Natural killer cell treated with Interleukin-12 subunit alpha and Interleukin-12 subunit beta and Interleukin-15 and Interleukin-18, amount 100 ng/mL, for 72 hours (primary cell): ENCODE results near the gene SPAG6. TPM values are rescaled to one million over a fixed set of nuclear protein-coding genes. Genes with fewer than 3 reads are reported as not detected.
"Not testable (repeated sequence)": the region's sequence is repeated elsewhere in the genome, so short reads cannot be mapped to it uniquely, and the experiment has no call there.

ENCODE experiments used
- ATAC-seq, 2 donors: fragments of 150-1000 bp; cut with Tn5 transposase in 1 of 2; sonication (Bioruptor Pico), chemical (Tn5 transposase) in 1 of 2; 2 replicates each; pipeline ENCODE4 v1.10.0; 2021
- DNase-seq: peaks from one replicate; pipeline ENCODE4 v3.0.0; 2022; ENCODE audit warnings: low spot score
- H3K27ac Mint-ChIP-seq, 2 donors: 1 replicate in 1 of 2; 2 replicates in 1 of 2; pipeline ENCODE4 v1.8.0; 2022; ENCODE audit warnings: mixed read lengths in 2 of 2, mild to moderate bottlenecking in 1 of 2, moderate library complexity in 1 of 2
- H3K27me3 Mint-ChIP-seq, 2 donors: 1 replicate in 1 of 2; 2 replicates in 1 of 2; pipeline ENCODE4 v1.8.0; 2022; ENCODE audit warnings: mixed read lengths in 2 of 2
- H3K36me3 Mint-ChIP-seq: one replicate; pipeline ENCODE4 v1.8.0; 2022; ENCODE audit warnings: mixed read lengths
- H3K4me1 Mint-ChIP-seq, 2 donors: 1 replicate in 1 of 2; 2 replicates in 1 of 2; pipeline ENCODE4 v1.8.0; 2022; ENCODE audit warnings: low read depth in 2 of 2, mixed read lengths in 2 of 2, mild to moderate bottlenecking in 1 of 2
- H3K4me3 Mint-ChIP-seq: one replicate; pipeline ENCODE4 v1.8.0; 2022; ENCODE audit warnings: mixed read lengths
- H3K9me3 Mint-ChIP-seq: 2 replicates; pipeline ENCODE4 v1.8.0; 2022; ENCODE audit warnings: mixed read lengths
- total RNA-seq, 2 donors: library from RNA; stranded (reverse); gene quantifications; one replicate each; pipeline ENCODE4 v1.2.3, GENCODE V29; 2022

Gene SPAG6
- total RNA-seq, 2 donors from 2014 or later: 0.28 to 0.29 TPM

DNA sequence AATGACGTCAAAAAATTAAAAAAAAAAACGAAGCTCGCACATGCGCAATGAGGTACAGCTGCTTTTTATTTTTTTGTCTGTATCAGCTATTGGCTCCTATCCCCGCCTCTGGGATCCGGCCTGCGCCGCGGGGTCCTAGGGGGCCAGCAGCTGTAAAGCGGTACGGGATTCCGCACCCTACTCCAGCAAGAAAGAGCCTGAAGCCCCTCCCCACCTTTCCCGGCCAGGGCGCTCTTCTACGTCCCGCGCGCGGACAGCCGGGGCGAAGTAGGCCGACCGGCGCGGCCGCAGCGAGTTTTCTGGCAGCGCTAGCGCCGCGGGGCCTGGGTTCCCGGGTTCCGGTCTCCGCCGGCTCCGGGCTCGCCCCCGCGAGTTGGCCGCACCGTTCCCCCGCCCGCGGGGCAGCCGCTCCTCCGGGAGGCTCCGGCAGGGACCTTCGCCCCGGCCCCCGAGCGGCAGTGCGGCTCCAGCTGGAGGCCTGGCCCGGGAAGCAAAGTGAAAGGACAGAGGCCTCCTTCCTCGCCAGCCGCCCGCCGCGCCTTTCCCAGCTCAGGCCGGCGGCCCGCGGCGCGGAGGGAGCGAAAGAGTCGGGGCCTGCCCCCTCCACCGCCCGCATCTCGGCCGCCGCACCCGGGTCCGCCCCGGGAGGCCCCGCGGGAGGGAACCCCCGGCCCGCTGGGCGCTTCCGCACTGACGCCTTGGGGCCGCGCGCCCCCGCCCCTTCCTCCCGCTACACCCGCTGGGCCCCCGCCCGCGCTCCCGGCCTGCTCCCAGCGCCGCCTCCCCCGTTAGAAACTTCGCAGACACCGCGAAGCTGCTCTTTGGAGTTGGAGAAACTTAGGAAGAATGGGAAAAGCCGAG lies 4.7 kb upstream of the SPAG6 start:
- Mint-ChIP-seq H3K4me3 (peak overlapping the region; percentile 90), H3K9me3 (no peaks in the 10 kb centered on the region), H3K27ac (peak overlapping the region; percentile 86 to 95), H3K36me3 (peaks cover 6% of the 10 kb centered on the region), H3K4me1 (peaks cover 28 to 35% of the 10 kb centered on the region in 2 donors), H3K27me3 (peaks cover 23 to 61% of the 10 kb centered on the region in 2 donors)
- DNase-seq (peak; percentile 88), ATAC-seq (peak; percentile 81 to 87)

DNA sequence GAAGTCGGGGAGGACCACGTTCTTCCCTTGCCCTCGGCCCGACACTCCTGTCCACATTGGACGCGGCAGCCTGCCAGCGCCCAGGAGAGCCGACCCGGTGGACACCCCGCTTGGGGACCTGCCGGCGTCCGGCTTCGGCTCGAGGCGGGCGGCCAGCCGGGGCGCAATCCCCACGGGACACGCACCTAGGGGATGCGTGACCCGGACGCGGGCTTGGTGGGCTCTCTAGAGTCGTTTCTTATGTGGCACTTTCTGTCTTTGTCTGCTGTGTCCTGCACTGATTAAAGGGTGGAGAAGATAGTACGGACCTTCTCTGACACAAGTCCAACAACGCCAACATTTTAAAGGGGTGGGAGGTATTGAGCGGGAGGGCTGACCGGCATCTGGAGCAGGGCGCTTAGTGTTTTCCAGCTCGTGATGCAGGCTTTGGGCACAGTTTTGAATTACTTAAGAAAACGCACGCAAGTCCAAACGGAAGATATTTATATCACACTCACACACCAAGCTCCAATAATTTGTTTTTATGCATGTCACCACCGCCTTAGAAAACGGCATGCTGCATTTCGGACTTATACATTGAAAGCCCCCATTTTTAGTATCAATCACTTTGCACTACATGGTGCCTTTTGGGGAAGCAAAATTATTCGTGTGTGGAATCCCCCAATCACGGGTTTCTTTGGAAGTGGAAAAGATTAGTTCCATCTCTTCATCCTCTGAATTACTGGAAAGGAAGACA lies 3.9 kb upstream of the SPAG6 start:
- peaks cover 32 to 41% of the 10 kb centered on the region in 2 donors for H3K4me1 Mint-ChIP-seq
- DNase-seq: no peak

DNA sequence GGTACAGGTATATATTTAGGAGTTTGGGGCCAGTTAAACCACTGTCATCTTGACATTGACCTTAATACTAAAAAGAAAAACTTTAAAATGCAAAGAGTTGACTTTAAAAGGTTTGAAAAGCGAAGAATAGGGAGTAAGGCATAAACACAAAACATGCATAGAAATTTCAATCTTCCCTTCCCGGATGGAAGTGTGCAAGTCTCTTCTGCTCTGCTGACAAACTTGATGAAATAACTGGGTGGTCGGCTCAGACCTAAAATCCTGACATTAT lies 3.4 kb upstream of the SPAG6 start:
- Mint-ChIP-seq H3K9me3 (no peaks in the 10 kb centered on the region), H3K27ac (peak overlapping the region; percentile 21 to 50), H3K36me3 (peaks cover 12% of the 10 kb centered on the region), H3K27me3 (peaks cover 31 to 72% of the 10 kb centered on the region in 2 donors), H3K4me3 (peak overlapping the region; percentile 71), H3K4me1 (peaks cover 34 to 40% of the 10 kb centered on the region in 2 donors)
- ATAC-seq (no peak), DNase-seq (no peak)

More for the DNA sequence above, 3.9 kb upstream of the SPAG6 start:
- peaks cover 29 to 67% of the 10 kb centered on the region in 2 donors for H3K27me3 Mint-ChIP-seq
- H3K36me3 Mint-ChIP-seq: peaks cover 9% of the 10 kb centered on the region
- H3K4me3 Mint-ChIP-seq: peak overlapping the region; percentile 71
- peak; percentile 20 to 34 for ATAC-seq
- no peaks in the 10 kb centered on the region for H3K9me3 Mint-ChIP-seq
- H3K27ac Mint-ChIP-seq: peak overlapping the region; percentile 21 to 50

DNA sequence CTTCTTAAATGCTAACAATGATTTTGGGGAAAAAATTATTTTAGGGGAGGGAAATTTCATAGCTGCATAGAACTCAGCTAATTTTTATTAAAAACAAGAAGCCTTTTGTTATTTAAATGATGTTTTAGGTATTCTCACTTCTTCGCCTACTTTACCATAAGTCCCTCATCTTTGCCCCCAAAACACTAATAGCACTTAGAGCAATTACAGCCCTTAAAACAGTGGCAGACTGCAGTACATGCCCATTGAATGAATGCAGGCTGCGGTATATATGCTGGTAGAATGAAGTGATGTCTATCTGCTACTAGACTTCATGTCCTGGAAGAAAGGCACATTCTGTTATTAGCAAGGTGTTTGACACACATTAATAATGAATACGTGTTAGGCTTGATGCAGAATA lies 2.9 kb upstream of the SPAG6 start:
- peaks cover 35 to 72% of the 10 kb centered on the region in 2 donors for H3K27me3 Mint-ChIP-seq
- peaks cover 31 to 36% of the 10 kb centered on the region in 2 donors for H3K4me1 Mint-ChIP-seq
- ATAC-seq (no peak), DNase-seq (no peak)
- H3K4me3 Mint-ChIP-seq: peak overlapping the region; percentile 21
- H3K9me3 Mint-ChIP-seq: no peaks in the 10 kb centered on the region
- no peak overlapping the region for H3K27ac Mint-ChIP-seq
- H3K36me3 Mint-ChIP-seq: peaks cover 12% of the 10 kb centered on the region

DNA sequence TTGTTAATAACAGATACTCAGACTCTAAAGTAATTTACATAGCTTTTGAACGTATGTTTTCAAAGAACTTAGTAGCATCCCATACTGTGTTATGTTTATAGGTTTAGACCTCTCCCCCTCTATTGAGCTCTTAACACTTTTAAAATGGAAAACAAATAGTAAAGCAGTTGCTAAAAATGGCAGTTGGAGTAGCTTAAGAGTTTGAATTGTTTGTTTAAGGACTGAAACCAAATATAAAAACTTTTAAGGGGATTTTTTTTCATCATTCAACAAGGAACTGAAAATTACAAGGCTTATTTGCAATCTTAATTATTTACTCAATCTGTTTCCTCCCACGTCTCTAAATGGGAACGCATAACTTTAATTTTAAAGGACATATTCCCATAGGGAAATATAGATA lies 1.6 kb upstream of the SPAG6 start:
- Mint-ChIP-seq H3K4me1 (peaks cover 27 to 29% of the 10 kb centered on the region in 2 donors), H3K9me3 (no peaks in the 10 kb centered on the region), H3K36me3 (peaks cover 12% of the 10 kb centered on the region), H3K27me3 (peaks cover 35 to 58% of the 10 kb centered on the region in 2 donors), H3K4me3 (no peak overlapping the region), H3K27ac (peak overlapping the region in 1 of 2 donors; percentile 28)
- no peak for ATAC-seq
- DNase-seq: no peak

DNA sequence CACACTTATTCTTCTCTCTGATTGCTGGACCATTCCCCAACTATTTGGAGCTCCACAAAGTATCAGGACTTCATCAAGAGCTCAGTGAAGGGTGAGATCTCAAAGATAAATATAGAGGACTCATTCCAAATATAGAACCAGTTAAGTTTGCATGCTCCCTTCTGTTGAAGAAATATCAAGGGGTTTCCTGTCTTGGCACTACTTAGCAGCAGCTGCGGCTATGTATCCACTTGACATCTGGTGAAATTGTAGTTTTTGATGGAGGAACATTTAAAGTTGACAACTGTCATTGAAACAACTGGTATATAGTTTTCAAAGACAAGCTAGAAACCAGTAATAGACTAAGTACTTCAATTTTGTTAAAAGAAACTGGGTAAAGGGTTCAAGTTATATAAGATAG lies 1.0 kb upstream of the SPAG6 start:
- Mint-ChIP-seq H3K9me3 (no peaks in the 10 kb centered on the region), H3K36me3 (peaks cover 12% of the 10 kb centered on the region), H3K4me1 (peaks cover 24 to 26% of the 10 kb centered on the region in 2 donors), H3K4me3 (peak overlapping the region; percentile 68), H3K27ac (no peak overlapping the region), H3K27me3 (peaks cover 35 to 56% of the 10 kb centered on the region in 2 donors)
- ATAC-seq: no peak
- DNase-seq: no peak

DNA sequence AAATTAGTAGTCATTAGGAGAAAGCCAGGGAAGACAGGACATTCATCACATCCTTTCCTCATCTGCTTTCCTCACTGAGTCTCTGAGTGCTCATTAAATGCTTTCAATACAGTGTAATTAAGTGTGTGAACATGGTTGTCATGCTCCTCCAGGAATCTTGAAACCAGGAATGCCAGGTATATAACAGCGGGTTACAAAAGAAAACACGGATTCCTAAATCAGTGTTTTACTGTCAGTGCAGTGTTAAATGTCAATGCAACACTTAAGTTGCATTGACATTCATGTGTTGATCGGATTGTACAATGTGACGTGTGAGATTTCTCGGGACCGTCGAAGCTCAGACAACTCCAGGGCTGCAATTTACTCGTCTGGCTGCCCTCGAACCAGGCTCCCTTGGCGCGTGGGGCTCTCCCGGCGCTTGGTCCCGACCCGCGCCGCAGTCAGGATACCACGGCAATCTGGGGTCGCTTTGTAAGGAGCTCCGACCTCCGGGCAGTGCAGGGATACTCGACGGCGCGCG lies 455 bp upstream of the SPAG6 start:
- H3K27me3 Mint-ChIP-seq: peaks cover 35 to 56% of the 10 kb centered on the region in 2 donors
- ATAC-seq (no peak), DNase-seq (no peak)
- H3K27ac Mint-ChIP-seq: no peak overlapping the region
- H3K4me3 Mint-ChIP-seq: peak overlapping the region; percentile 68
- peaks cover 18 to 25% of the 10 kb centered on the region in 2 donors for H3K4me1 Mint-ChIP-seq
- H3K36me3 Mint-ChIP-seq: peaks cover 12% of the 10 kb centered on the region
- H3K9me3 Mint-ChIP-seq: no peaks in the 10 kb centered on the region

DNA sequence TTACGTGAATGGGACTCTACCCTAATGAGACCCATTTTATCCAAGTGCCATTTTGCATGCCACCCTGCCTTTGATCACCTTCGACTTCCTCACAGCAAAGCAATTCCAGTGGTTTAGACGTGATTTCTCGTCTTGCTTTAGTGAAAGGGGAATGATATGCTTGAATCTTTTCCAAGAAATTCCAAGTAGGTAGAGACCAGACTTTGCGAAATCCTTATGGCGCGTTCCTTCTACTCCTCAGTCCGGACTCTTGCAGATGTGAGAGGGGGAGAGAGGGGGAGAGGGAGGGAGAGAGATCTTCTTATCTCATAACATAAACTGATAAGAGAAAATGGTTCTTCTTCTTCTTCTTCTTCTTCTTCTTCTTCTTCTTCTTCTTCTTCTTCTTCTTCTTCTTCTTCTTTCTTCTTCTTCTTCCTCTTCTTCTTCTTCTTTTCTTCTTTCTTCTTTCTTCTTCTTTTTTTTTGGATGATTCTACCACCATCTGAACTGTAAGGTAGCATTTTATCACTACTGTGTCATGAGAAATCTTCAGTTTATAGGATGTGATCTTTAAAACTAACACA lies 883 bp downstream of the SPAG6 start:
- peaks cover 13 to 20% of the 10 kb centered on the region in 2 donors for H3K4me1 Mint-ChIP-seq
- no peaks in the 10 kb centered on the region for H3K9me3 Mint-ChIP-seq
- peaks cover 35 to 54% of the 10 kb centered on the region in 2 donors for H3K27me3 Mint-ChIP-seq
- peaks cover 12% of the 10 kb centered on the region for H3K36me3 Mint-ChIP-seq
- peak overlapping the region; percentile 58 for H3K4me3 Mint-ChIP-seq
- ATAC-seq (no peak), DNase-seq (no peak)
- H3K27ac Mint-ChIP-seq: no peak overlapping the region

DNA sequence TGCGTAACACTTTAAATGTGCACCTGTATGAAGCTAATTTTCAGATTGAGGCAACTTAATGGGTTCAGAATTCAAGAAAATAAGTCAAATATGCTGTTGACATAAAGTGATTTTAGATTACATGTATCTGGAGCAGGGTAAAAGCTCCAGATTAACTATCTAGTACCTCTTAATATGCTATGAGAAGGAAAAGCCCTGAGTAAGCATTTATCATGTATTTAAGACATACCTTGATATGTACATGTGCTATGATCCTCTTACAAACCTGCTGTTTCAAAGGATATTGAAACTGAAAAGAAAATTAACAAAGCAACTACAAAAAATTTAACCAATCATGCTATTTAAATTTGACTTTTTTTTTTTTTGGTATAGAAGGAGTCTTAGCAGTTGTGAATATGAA lies 4.5 kb downstream of the SPAG6 start:
- no peak for DNase-seq
- H3K36me3 Mint-ChIP-seq: peaks cover 6% of the 10 kb centered on the region
- no peak for ATAC-seq
- H3K27me3 Mint-ChIP-seq: peaks cover 27 to 31% of the 10 kb centered on the region in 2 donors
- H3K9me3 Mint-ChIP-seq: no peaks in the 10 kb centered on the region
- H3K4me1 Mint-ChIP-seq: peaks cover 9% of the 10 kb centered on the region in 2 donors
- H3K27ac Mint-ChIP-seq: no peak overlapping the region
- H3K4me3 Mint-ChIP-seq: no peak overlapping the region

DNA sequence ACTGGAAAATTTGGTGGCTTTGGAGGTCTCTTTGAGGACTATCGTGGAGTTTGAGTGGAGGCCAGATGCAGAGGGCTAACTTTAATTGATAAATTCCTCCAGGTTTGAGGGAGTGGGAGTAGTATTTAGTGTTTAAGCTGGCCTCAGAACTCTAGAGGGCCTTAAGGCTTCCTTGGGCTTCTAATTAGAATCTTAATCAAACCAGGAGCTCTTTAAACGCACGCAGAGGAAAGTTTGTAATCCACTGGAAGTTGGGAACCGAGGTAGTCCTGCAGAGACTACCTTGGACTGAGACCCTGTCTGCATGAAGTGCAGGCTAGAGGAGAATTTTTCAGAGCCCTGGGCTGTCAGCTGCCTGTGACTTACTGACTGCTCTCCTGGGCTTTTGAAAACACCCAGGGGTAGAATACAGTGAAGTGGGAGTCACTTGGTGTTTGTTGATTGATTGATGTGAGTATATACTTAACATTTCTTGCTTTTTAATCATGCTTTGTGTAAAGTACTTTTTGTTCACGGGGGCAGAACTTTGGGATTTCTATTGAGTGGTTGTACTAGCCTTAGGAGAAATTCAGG lies 5.9 kb downstream of the SPAG6 start:
- Mint-ChIP-seq H3K4me1 (peaks cover 3 to 4% of the 10 kb centered on the region in 2 donors), H3K27ac (no peak overlapping the region), H3K4me3 (no peak overlapping the region), H3K9me3 (no peaks in the 10 kb centered on the region), H3K36me3 (peaks cover 5% of the 10 kb centered on the region), H3K27me3 (peaks cover 20 to 23% of the 10 kb centered on the region in 2 donors)
- ATAC-seq: no peak
- DNase-seq: no peak

DNA sequence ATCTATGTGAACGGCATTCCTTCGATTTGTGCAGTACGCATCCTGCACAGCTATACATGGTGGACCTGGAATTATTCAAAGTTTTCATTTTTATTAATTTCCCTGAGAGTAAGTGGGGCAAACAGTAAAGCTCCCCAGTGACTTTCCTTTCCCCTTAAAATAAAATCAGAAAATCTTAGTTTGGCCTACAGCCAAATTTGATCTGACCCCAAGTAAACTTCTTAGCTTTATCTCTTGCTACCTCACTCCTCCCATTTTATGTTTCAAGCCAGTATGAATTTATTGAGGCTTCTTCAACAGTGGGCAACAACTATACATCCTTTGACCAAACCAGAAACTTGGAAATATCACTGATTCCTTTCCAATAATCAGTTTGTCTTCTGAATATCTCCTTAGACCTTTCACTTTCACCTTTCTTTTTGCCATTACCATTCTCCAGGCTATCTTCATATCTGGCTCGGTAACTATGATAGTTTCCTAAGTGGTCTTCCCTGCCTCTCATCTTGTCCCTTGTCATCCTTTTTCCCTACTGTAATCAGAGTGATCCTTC lies 11.1 kb downstream of the SPAG6 start:
- Mint-ChIP-seq H3K36me3 (no peaks in the 10 kb centered on the region), H3K4me1 (no peaks in the 10 kb centered on the region), H3K9me3 (no peaks in the 10 kb centered on the region), H3K4me3 (no peak overlapping the region), H3K27ac (no peak overlapping the region), H3K27me3 (peaks cover 15 to 17% of the 10 kb centered on the region in 2 donors)
- no peak for DNase-seq
- ATAC-seq: no peak

DNA sequence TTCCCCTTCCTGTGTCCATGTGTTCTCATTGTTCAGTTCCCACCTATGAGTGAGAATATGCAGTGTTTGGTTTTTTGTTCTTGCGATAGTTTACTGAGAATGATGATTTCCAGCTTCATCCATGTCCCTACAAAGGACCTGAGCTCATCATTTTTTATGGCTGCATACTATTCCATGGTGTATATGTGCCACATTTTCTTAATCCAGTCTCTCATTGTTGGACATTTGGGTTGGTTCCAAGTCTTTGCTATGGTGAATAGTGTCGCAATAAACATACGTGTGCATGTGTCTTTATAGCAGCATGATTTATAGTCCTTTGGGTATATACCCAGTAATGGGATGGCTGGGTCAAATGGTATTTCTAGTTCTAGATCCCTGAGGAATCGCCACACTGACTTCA lies 12.5 kb downstream of the SPAG6 start:
- peaks cover 14 to 17% of the 10 kb centered on the region in 2 donors for H3K27me3 Mint-ChIP-seq
- H3K9me3 Mint-ChIP-seq, H3K4me1 Mint-ChIP-seq, H3K4me3 Mint-ChIP-seq, H3K27ac Mint-ChIP-seq, H3K36me3 Mint-ChIP-seq, DNase-seq, ATAC-seq: not testable (repeated sequence)

DNA sequence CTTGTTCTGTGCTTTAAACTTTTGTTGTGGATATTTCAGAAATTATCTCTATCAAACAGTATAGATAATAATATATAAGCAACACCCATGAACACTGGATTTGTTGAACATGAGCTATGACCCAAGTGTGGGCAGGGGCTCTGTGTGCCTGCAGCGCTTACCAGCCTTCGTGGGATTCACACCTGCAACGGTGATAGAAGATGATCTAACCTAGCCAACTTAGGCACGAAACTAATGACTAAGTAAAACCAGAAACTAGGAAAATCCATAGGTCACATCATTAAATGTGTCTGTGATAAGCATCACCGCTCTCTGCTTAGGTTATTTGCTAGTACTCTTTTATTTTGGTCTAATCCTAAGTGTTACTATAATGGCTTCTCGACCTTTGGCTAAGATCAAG lies 18.0 kb downstream of the SPAG6 start:
- peaks cover 0 to 6% of the 10 kb centered on the region in 2 donors for H3K27me3 Mint-ChIP-seq
- H3K36me3 Mint-ChIP-seq: no peaks in the 10 kb centered on the region
- DNase-seq (no peak), ATAC-seq (peak in 1 of 2 donors; percentile 44)
- no peaks in the 10 kb centered on the region for H3K9me3 Mint-ChIP-seq
- H3K4me3 Mint-ChIP-seq: no peak overlapping the region
- peaks cover 0 to 14% of the 10 kb centered on the region in 2 donors for H3K4me1 Mint-ChIP-seq
- H3K27ac Mint-ChIP-seq: no peak overlapping the region
